Smooth muscle cell (in vitro differentiated cells): ENCODE measurements around the gene PDPK1. TPM values are rescaled to one million over a fixed set of nuclear protein-coding genes. Genes with fewer than 3 reads are reported as not detected.
A peak's percentile ranks its signal among the peaks of the same experiment; 100 is the strongest.

ENCODE experiments used
- DNase-seq: peaks from one replicate; lab custom pipeline; 2025; ENCODE audit not compliant: unreplicated experiment; lab: John Stamatoyannopoulos, UW
- H2AFZ ChIP-seq: fragments of 200-600 bp; sonication (generic); 2 replicates; pipeline ENCODE4 v1.6.0; 2016; ENCODE audit warnings: antibody characterized with exemption, low read depth, mild to moderate bottlenecking
- H3F3A ChIP-seq: fragments of 200-600 bp; sonication (generic); 2 replicates; pipeline ENCODE4 v1.6.0; 2017; ENCODE audit warnings: antibody characterized with exemption, low read depth
- H3K27ac ChIP-seq: fragments of 200-600 bp; sonication (generic); 2 replicates; pipeline ENCODE4 v1.5.1; 2016; ENCODE audit warnings: low read depth, mild to moderate bottlenecking
- H3K27me3 ChIP-seq: fragments of 200-600 bp; sonication (generic); 2 replicates; pipeline ENCODE4 v1.6.1; 2016; ENCODE audit warnings: low read depth, mild to moderate bottlenecking
- H3K36me3 ChIP-seq: fragments of 200-600 bp; sonication (generic); 2 replicates; pipeline ENCODE4 v1.5.1; 2016; ENCODE audit warnings: low read depth
- H3K4me1 ChIP-seq: fragments of 200-600 bp; sonication (generic); 2 replicates; pipeline ENCODE4 v1.5.1; 2016; ENCODE audit warnings: low read depth
- H3K4me2 ChIP-seq: fragments of 200-600 bp; sonication (generic); 2 replicates; pipeline ENCODE4 v1.6.0; 2016; ENCODE audit warnings: mild to moderate bottlenecking
- H3K4me3 ChIP-seq: fragments of 200-600 bp; sonication (generic); 2 replicates; pipeline ENCODE4 v1.5.1; 2016; ENCODE audit warnings: mild to moderate bottlenecking
- H3K79me2 ChIP-seq: fragments of 200-600 bp; sonication (generic); 2 replicates; pipeline ENCODE4 v1.6.0; 2016; ENCODE audit warnings: low read depth, mild to moderate bottlenecking
- H3K9ac ChIP-seq: fragments of 200-600 bp; sonication (generic); 2 replicates; pipeline ENCODE4 v1.6.0; 2016; ENCODE audit warnings: low read depth
- H3K9me3 ChIP-seq: fragments of 200-600 bp; sonication (generic); replicated peaks from 2 replicates; pipeline ENCODE4 v1.5.1; 2016; ENCODE audit warnings: low read depth
- H4K20me1 ChIP-seq: fragments of 200-600 bp; sonication (generic); 2 replicates; pipeline ENCODE4 v1.6.0; 2016; ENCODE audit warnings: low read depth
- CTCF ChIP-seq: fragments of 200-600 bp; sonication (generic); IDR thresholded peaks from 2 replicates; pipeline ENCODE4 v1.5.1; 2017; ENCODE audit warnings: borderline replicate concordance, mild to moderate bottlenecking, antibody characterized with exemption; ENCODE audit not compliant: insufficient read depth, poor library complexity, severe bottlenecking
- WGBS: methylation state at CpG from one replicate; pipeline ENCODE4 v1.1.7; 2016; ENCODE audit warnings: low lambda C conversion rate; 5-methylcytosine and 5-hydroxymethylcytosine counted together
- polyA plus RNA-seq: library from polyadenylated mRNA; unstranded; fragments of >200 nt; fragmentation: Nextera tagmentation; extraction: Ambion mirVana; gene quantifications from 2 replicates; pipeline ENCODE4 v1.2.1, GENCODE V29; 2016
- total RNA-seq: library from RNA; depleted of rRNA; stranded (reverse); fragments of >200 nt; gene quantifications from 2 replicates; pipeline ENCODE4 v1.2.3, GENCODE V29; 2014

Gene PDPK1
- total and polyA plus RNA-seq, 2 experiments from 2014 or later, result 16.4 to 23.8 TPM

GRCh38 chr16:2519711-2520080 lies 18.1 kb upstream of the PDPK1 start:
- Histone ChIP-seq H3K9ac (no peak overlapping the region), H3F3A (no peaks in the 10 kb centered on the region), H3K36me3 (no peaks in the 10 kb centered on the region), H4K20me1 (peaks cover 52% of the 10 kb centered on the region), H3K27me3 (no peaks in the 10 kb centered on the region), H2AFZ (no peak overlapping the region), H3K4me1 (peaks cover 18% of the 10 kb centered on the region), H3K4me2 (peak overlapping the region; percentile 88), H3K27ac (peak overlapping the region; percentile 72), H3K9me3 (no peaks in the 10 kb centered on the region), H3K79me2 (peaks cover 58% of the 10 kb centered on the region), H3K4me3 (peak overlapping the region; percentile 63)
- 69% methylated on average over 22 of the region's 22 CpGs for WGBS
- no peak for DNase-seq
- TF ChIP-seq CTCF, result no peak

- Histone ChIP-seq H3K9ac (peak within 1 kb of the TSS; percentile 73), H3K4me3 (peak within 1 kb of the TSS; percentile 63), H3F3A (no peaks in the 10 kb centered on the region), H2AFZ (no peak within 1 kb of the TSS), H3K9me3 (no peaks in the 10 kb centered on the region), H4K20me1 (peaks cover 47% of the 10 kb centered on the region), H3K4me1 (peaks cover 12% of the 10 kb centered on the region), H3K4me2 (peak within 1 kb of the TSS; percentile 96), H3K27ac (peak within 1 kb of the TSS; percentile 72), H3K36me3 (no peaks in the 10 kb centered on the region), H3K27me3 (no peaks in the 10 kb centered on the region), H3K79me2 (peaks cover 53% of the 10 kb centered on the region)
- DNase-seq, result peak; percentile 84
- under 1% methylated on average over 61 of the region's 83 CpGs for whole genome bisulfite sequencing
- TF ChIP-seq CTCF, result no peak
Measured at GRCh38 chr16:2520097-2520783, 17.6 kb upstream of the PDPK1 start, which contains the start of gene AMDHD2. Gene AMDHD2 (plus strand): TSS chr16:2520371. CDS start chr16:2520459, 88 bp downstream.

GRCh38 chr16:2520784-2521531 lies 16.9 kb upstream of the PDPK1 start:
- 38% methylated on average over 32 of the region's 41 CpGs for WGBS
- no peak overlapping the region for H2AFZ ChIP-seq

More at GRCh38 chr16:2520784-2521531, 16.9 kb upstream of the PDPK1 start:
- H3K79me2 ChIP-seq, result peaks cover 46% of the 10 kb centered on the region
- H3K4me3 ChIP-seq, result peak overlapping the region; percentile 63
- peaks cover 6% of the 10 kb centered on the region for H3K4me1 ChIP-seq
- DNase-seq, result no peak
- no peaks in the 10 kb centered on the region for H3K27me3 ChIP-seq
- H3K36me3 ChIP-seq, result no peaks in the 10 kb centered on the region
- no peaks in the 10 kb centered on the region for H3K9me3 ChIP-seq
- peaks cover 40% of the 10 kb centered on the region for H4K20me1 ChIP-seq
- no peak for TF ChIP-seq CTCF
- H3K27ac ChIP-seq, result peak overlapping the region; percentile 22
- H3K9ac ChIP-seq, result peak overlapping the region; percentile 73
- H3F3A ChIP-seq, result no peaks in the 10 kb centered on the region
- peak overlapping the region; percentile 96 for H3K4me2 ChIP-seq
